OCI-LY1 (cell line): ENCODE data around the gene ZNF79.

Source experiments
- H2AFZ ChIP-seq: fragments of 200-600 bp; sonication (generic), shearing (Covaris generic); 2 replicates; pipeline ENCODE4 v1.6.0; 2014; ENCODE audit warnings: antibody characterized with exemption, mild to moderate bottlenecking, low read length
- H3F3A ChIP-seq: fragments of 200-600 bp; sonication (generic), shearing (Covaris generic); 2 replicates; pipeline ENCODE4 v1.6.0; 2014; ENCODE audit warnings: mild to moderate bottlenecking, antibody characterized with exemption, low read length, moderate library complexity; ENCODE audit not compliant: insufficient read depth
- H3K27ac ChIP-seq: fragments of 200-600 bp; sonication (generic); 2 replicates; pipeline ENCODE4 v1.5.1; 2014; ENCODE audit warnings: low read length, mixed run types, mild to moderate bottlenecking, low read depth; ENCODE audit not compliant: poor library complexity, severe bottlenecking
- H3K27me3 ChIP-seq: fragments of 200-600 bp; sonication (generic); 2 replicates; pipeline ENCODE4 v1.6.0; 2014; ENCODE audit warnings: antibody characterized with exemption, mild to moderate bottlenecking, low read length, moderate library complexity; ENCODE audit not compliant: insufficient read depth
- H3K36me3 ChIP-seq: fragments of 200-600 bp; sonication (generic); 2 replicates; pipeline ENCODE4 v1.6.1; 2014; ENCODE audit warnings: mild to moderate bottlenecking, antibody characterized with exemption, low read length, moderate library complexity, mixed read lengths; ENCODE audit not compliant: insufficient read depth
- H3K4me1 ChIP-seq: fragments of 200-600 bp; sonication (generic); 2 replicates; pipeline ENCODE4 v1.5.1; 2014; ENCODE audit warnings: mild to moderate bottlenecking, low read length, moderate library complexity; ENCODE audit not compliant: insufficient read depth, severe bottlenecking
- H3K4me2 ChIP-seq: fragments of 200-600 bp; sonication (generic), shearing (Covaris generic); 2 replicates; pipeline ENCODE4 v1.6.1; 2014; ENCODE audit warnings: low read length
- H3K4me3 ChIP-seq: fragments of 200-600 bp; sonication (generic); 2 replicates; pipeline ENCODE4 v1.5.1; 2014; ENCODE audit warnings: low read length, low read depth, mild to moderate bottlenecking, mixed read lengths; ENCODE audit not compliant: poor library complexity, severe bottlenecking
- H3K79me2 ChIP-seq: fragments of 200-600 bp; shearing (Covaris generic); 2 replicates; pipeline ENCODE4 v1.6.1; 2016; ENCODE audit warnings: mixed run types, low read length, mixed read lengths; ENCODE audit not compliant: insufficient read depth
- H3K9ac ChIP-seq: fragments of 200-600 bp; sonication (generic), shearing (Covaris generic); 2 replicates; pipeline ENCODE4 v1.6.1; 2014; ENCODE audit warnings: mild to moderate bottlenecking, low read length, mixed read lengths
- H3K9me2 ChIP-seq: fragments of 200-600 bp; sonication (generic), shearing (Covaris generic); 2 replicates; pipeline ENCODE4 v1.6.1; 2014; ENCODE audit warnings: low read depth, mild to moderate bottlenecking, low read length, mixed read lengths
- H3K9me3 ChIP-seq: fragments of 200-600 bp; shearing (Covaris generic); 2 replicates; pipeline ENCODE4 v1.6.1; 2014; ENCODE audit warnings: low read length, mixed read lengths
- H4K20me1 ChIP-seq: fragments of 200-600 bp; sonication (generic), shearing (Covaris generic); 2 replicates; pipeline ENCODE4 v1.6.0; 2016; ENCODE audit warnings: mild to moderate bottlenecking, low read length; ENCODE audit not compliant: insufficient read depth
- EZH2 ChIP-seq: fragments of 200-600 bp; sonication (generic), shearing (Covaris generic); IDR thresholded peaks from 2 replicates; pipeline ENCODE4 v1.8.0; 2017; ENCODE audit warnings: borderline replicate concordance, mixed run types, mild to moderate bottlenecking, antibody characterized with exemption, low read length, moderate library complexity, mixed read lengths
- TF ChIP-seq, protein P1 (sequence below): fragments of 200-600 bp; sonication (generic), shearing (Covaris generic); IDR thresholded peaks from 2 replicates; pipeline ENCODE4 v1.5.1; 2017; ENCODE audit warnings: mild to moderate bottlenecking, antibody characterized with exemption, low read length, moderate library complexity, mixed read lengths

The ZNF79 gene

GRCh38 chr9:127494304-127494702 lies 70.1 kb downstream of the ZNF79 start:
- H3K9me2 ChIP-seq = no peaks in the 10 kb centered on the region
- H3K9me3 ChIP-seq = no peaks in the 10 kb centered on the region
- TF ChIP-seq, protein P1, sequence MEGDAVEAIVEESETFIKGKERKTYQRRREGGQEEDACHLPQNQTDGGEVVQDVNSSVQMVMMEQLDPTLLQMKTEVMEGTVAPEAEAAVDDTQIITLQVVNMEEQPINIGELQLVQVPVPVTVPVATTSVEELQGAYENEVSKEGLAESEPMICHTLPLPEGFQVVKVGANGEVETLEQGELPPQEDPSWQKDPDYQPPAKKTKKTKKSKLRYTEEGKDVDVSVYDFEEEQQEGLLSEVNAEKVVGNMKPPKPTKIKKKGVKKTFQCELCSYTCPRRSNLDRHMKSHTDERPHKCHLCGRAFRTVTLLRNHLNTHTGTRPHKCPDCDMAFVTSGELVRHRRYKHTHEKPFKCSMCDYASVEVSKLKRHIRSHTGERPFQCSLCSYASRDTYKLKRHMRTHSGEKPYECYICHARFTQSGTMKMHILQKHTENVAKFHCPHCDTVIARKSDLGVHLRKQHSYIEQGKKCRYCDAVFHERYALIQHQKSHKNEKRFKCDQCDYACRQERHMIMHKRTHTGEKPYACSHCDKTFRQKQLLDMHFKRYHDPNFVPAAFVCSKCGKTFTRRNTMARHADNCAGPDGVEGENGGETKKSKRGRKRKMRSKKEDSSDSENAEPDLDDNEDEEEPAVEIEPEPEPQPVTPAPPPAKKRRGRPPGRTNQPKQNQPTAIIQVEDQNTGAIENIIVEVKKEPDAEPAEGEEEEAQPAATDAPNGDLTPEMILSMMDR = no peak
- TF ChIP-seq EZH2 = no peak
- no peak overlapping the region for H3K9ac ChIP-seq
- no peaks in the 10 kb centered on the region for H3K27me3 ChIP-seq
- peaks cover 23% of the 10 kb centered on the region; the same call in 1 of the 2 replicates for H3K36me3 ChIP-seq
- no peak overlapping the region for H2AFZ ChIP-seq
- H3K4me1 ChIP-seq = no peaks in the 10 kb centered on the region
- no peaks in the 10 kb centered on the region for H4K20me1 ChIP-seq
- H3K4me3 ChIP-seq = no peak overlapping the region
- no peaks in the 10 kb centered on the region for H3F3A ChIP-seq
- no peak overlapping the region for H3K27ac ChIP-seq
- H3K79me2 ChIP-seq = no peaks in the 10 kb centered on the region
- no peak overlapping the region for H3K4me2 ChIP-seq
